ENCODE results near the gene CCDC90B. TPM values are rescaled to one million over a fixed set of nuclear protein-coding genes. Genes with fewer than 3 reads are reported as not detected.
"Not testable (repeated sequence)": the region's sequence is repeated elsewhere in the genome, so short reads cannot be mapped to it uniquely, and the experiment has no call there.

CCDC90B gene
- polyA plus RNA-seq (2012; ENCODE audit: low read depth, missing spikeins) = 49.6 TPM

GRCh38 chr11:83285771-83286528 is at the start of gene CCDC90B:
CCDC90B (minus strand) TSS chr11:83286367; CDS start chr11:83285972, 395 bp downstream.
- DNase-seq (ENCODE audit: insufficient read length, low spot score) (peak; percentile 74), FAIRE-seq (peak; percentile 99)
- TF ChIP-seq TAF1 (IDR thresholded peaks at IDR 0.05; ENCODE audit: low read depth, low read length) (peak; percentile 84), PAX5 (IDR thresholded peaks at IDR 0.05; ENCODE audit: insufficient read depth, low read length, severe bottlenecking) (peak; percentile 61), SPI1 (IDR thresholded peaks at IDR 0.05; ENCODE audit: low read depth, low read length) (no peak), POLR2A (IDR thresholded peaks at IDR 0.05; ENCODE audit: low read depth, low read length) (peak; percentile 94), POLR2AphosphoS5 (IDR thresholded peaks at IDR 0.05; ENCODE audit: low read depth, low read length) (peak; percentile 93), POU2F2 (IDR thresholded peaks at IDR 0.05; ENCODE audit: low read depth, low read length) (peak; percentile 30; the same call in 1 of the 2 replicates)

GRCh38 chr11:83335446-83336070 is 49.4 kb upstream of the CCDC90B start:
- FAIRE-seq = no peak
- DNase-seq (ENCODE audit: insufficient read length, low spot score) = no peak

GRCh38 chr11:83330303-83330702 is 44.1 kb upstream of the CCDC90B start:
- TF ChIP-seq TAF1 (IDR thresholded peaks at IDR 0.05; ENCODE audit: low read depth, low read length) (no peak), POU2F2 (IDR thresholded peaks at IDR 0.05; ENCODE audit: low read depth, low read length) (no peak), SPI1 (IDR thresholded peaks at IDR 0.05; ENCODE audit: low read depth, low read length) (no peak), POLR2A (IDR thresholded peaks at IDR 0.05; ENCODE audit: low read depth, low read length) (no peak), PAX5 (IDR thresholded peaks at IDR 0.05; ENCODE audit: insufficient read depth, low read length, severe bottlenecking) (no peak), POLR2AphosphoS5 (IDR thresholded peaks at IDR 0.05; ENCODE audit: low read depth, low read length) (no peak)
- DNase-seq (ENCODE audit: insufficient read length, low spot score) = no peak
- FAIRE-seq = no peak

More at GRCh38 chr11:83335446-83336070, 49.4 kb upstream of the CCDC90B start:
- TF ChIP-seq TAF1 (IDR thresholded peaks at IDR 0.05; ENCODE audit: low read depth, low read length) = no peak
- no peak for TF ChIP-seq POU2F2 (IDR thresholded peaks at IDR 0.05; ENCODE audit: low read depth, low read length)
- no peak for TF ChIP-seq POLR2AphosphoS5 (IDR thresholded peaks at IDR 0.05; ENCODE audit: low read depth, low read length)
- TF ChIP-seq PAX5 (IDR thresholded peaks at IDR 0.05; ENCODE audit: insufficient read depth, low read length, severe bottlenecking) = no peak
- no peak for TF ChIP-seq POLR2A (IDR thresholded peaks at IDR 0.05; ENCODE audit: low read depth, low read length)
- no peak for TF ChIP-seq SPI1 (IDR thresholded peaks at IDR 0.05; ENCODE audit: low read depth, low read length)

GRCh38 chr11:83326326-83326725 is 40.2 kb upstream of the CCDC90B start:
- TF ChIP-seq POLR2A (IDR thresholded peaks at IDR 0.05; ENCODE audit: low read depth, low read length) (no peak), TAF1 (IDR thresholded peaks at IDR 0.05; ENCODE audit: low read depth, low read length) (no peak), POU2F2 (IDR thresholded peaks at IDR 0.05; ENCODE audit: low read depth, low read length) (no peak), SPI1 (IDR thresholded peaks at IDR 0.05; ENCODE audit: low read depth, low read length) (no peak), POLR2AphosphoS5 (IDR thresholded peaks at IDR 0.05; ENCODE audit: low read depth, low read length) (no peak), PAX5 (IDR thresholded peaks at IDR 0.05; ENCODE audit: insufficient read depth, low read length, severe bottlenecking) (no peak)
- DNase-seq (ENCODE audit: insufficient read length, low spot score) = no peak
- no peak for FAIRE-seq

- TF ChIP-seq SPI1 (IDR thresholded peaks at IDR 0.05; ENCODE audit: low read depth, low read length) = no peak
- TF ChIP-seq POLR2A (IDR thresholded peaks at IDR 0.05; ENCODE audit: low read depth, low read length) = no peak
- no peak for TF ChIP-seq PAX5 (IDR thresholded peaks at IDR 0.05; ENCODE audit: insufficient read depth, low read length, severe bottlenecking)
- no peak for TF ChIP-seq TAF1 (IDR thresholded peaks at IDR 0.05; ENCODE audit: low read depth, low read length)
- TF ChIP-seq POLR2AphosphoS5 (IDR thresholded peaks at IDR 0.05; ENCODE audit: low read depth, low read length) = no peak
- no peak for TF ChIP-seq POU2F2 (IDR thresholded peaks at IDR 0.05; ENCODE audit: low read depth, low read length)
- DNase-seq (ENCODE audit: insufficient read length, low spot score) (no peak), FAIRE-seq (no peak)
These were observed 33.2 kb upstream of the CCDC90B start for GRCh38 chr11:83319346-83319745.

- DNase-seq (ENCODE audit: insufficient read length, low spot score) = no peak
- TF ChIP-seq PAX5 (IDR thresholded peaks at IDR 0.05; ENCODE audit: insufficient read depth, low read length, severe bottlenecking) = no peak
- no peak for TF ChIP-seq POLR2AphosphoS5 (IDR thresholded peaks at IDR 0.05; ENCODE audit: low read depth, low read length)
- TF ChIP-seq TAF1 (IDR thresholded peaks at IDR 0.05; ENCODE audit: low read depth, low read length) = no peak
- FAIRE-seq = no peak
These were observed 32.8 kb upstream of the CCDC90B start for GRCh38 chr11:83318931-83319330.

- TF ChIP-seq TAF1 (IDR thresholded peaks at IDR 0.05; ENCODE audit: low read depth, low read length) (no peak), POLR2A (IDR thresholded peaks at IDR 0.05; ENCODE audit: low read depth, low read length) (no peak), POLR2AphosphoS5 (IDR thresholded peaks at IDR 0.05; ENCODE audit: low read depth, low read length) (no peak), PAX5 (IDR thresholded peaks at IDR 0.05; ENCODE audit: insufficient read depth, low read length, severe bottlenecking) (no peak), SPI1 (IDR thresholded peaks at IDR 0.05; ENCODE audit: low read depth, low read length) (no peak), POU2F2 (IDR thresholded peaks at IDR 0.05; ENCODE audit: low read depth, low read length) (no peak)
- FAIRE-seq = no peak
- DNase-seq (ENCODE audit: insufficient read length, low spot score) = no peak
These were observed 31.9 kb upstream of the CCDC90B start for GRCh38 chr11:83317757-83318690.

- FAIRE-seq = not testable (repeated sequence)
These were observed 30.7 kb upstream of the CCDC90B start for GRCh38 chr11:83316897-83317268.

GRCh38 chr11:83316143-83316896 is 30.2 kb upstream of the CCDC90B start:
- not testable (repeated sequence) for FAIRE-seq; DNase-seq (ENCODE audit: insufficient read length, low spot score)

More at GRCh38 chr11:83316897-83317268, 30.7 kb upstream of the CCDC90B start:
- not testable (repeated sequence) for DNase-seq (ENCODE audit: insufficient read length, low spot score)
